Endometrial microvascular endothelial cells (primary cell): Measurements from ENCODE around the gene LPXN. TPM values are rescaled to one million over a fixed set of nuclear protein-coding genes. Genes with fewer than 3 reads are reported as not detected.

Experiments
- in situ Hi-C: cut with HindIII; loops from 2 replicates; pipeline ENCODE4 v1.10.0; 2017; ENCODE audit warnings: low sequenced_read_pairs, low pct_unique_long_range_greater_than_20kb; ENCODE audit errors: inconsistent ontology term
- total RNA-seq: library from RNA; depleted of rRNA; stranded (reverse); fragments of >200 nt; gene quantifications from one replicate; pipeline ENCODE4 v1.2.3, GENCODE V29; 2015; ENCODE audit errors: inconsistent ontology term

The LPXN gene
- total RNA-seq, 1 donor from 2014 or later: 38.0 TPM

DNA sequence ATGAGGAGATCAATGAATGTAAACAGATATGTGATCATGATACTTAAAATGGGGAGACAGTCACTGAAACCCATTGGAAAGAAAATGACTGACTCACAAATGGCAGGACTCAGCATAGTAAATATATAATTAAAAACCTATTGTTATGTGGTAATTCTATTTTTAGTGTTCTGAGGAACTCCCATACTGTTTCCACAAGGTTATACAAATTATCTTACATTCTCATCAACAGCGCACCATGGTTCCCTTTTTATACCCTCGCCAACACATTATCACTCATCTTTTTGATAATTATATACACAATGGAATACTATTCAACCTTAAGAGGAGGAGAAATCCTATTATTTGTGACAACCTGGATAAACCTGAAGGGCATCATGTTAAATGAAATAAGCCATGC is 84.8 kb downstream of the LPXN start:
- in situ Hi-C loops: no loop called here

DNA sequence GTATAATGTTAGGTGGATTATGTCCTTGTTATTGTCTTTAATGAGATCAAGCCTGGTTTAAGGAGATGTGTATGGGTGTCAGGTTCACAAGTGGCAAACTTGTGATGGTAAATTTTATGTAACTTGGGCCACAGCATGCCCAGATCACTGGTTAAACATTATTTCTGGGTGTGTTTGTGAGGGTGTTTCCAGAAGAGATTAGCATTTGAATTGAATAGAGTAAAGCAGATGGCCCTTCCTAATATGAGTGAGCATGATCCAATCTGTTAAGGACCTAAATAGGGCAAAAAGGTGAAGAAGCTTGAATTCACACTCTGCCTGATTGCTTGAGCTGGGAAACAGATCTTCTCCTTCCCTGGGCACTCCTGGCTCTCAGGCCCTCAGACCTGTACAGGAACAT is 88.5 kb downstream of the LPXN start:
- in situ Hi-C loops: no loop called here

DNA sequence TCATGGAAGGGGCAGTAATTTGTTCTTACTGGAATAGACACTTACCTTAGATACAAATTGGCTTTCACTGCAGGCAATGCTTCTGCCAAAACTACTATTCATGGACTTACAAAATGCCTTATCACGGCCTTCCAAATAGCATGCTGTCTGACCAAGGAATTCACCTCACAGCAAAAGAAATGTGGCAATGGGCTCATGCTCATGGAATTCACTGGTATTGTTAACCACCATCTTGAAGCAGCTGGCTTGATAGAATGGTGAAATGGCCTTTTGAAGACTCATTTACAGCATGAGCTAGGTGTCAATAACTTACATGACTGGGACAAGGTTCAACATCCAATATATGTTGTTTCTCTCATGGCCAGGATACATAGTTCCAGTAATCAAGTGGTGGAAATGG is 89.7 kb downstream of the LPXN start:
- in situ Hi-C loops: no loop called here

Other genes with a start within 250 kb of the LPXN start
- not detected for gene OR5B17, start 216.8 kb downstream of the LPXN start, total RNA-seq
- not detected for gene OR5B3, start 169.0 kb downstream of the LPXN start, total RNA-seq
- gene OR5B2, start 147.7 kb downstream of the LPXN start, total RNA-seq: not detected
- gene OR5B12, start 133.6 kb downstream of the LPXN start, total RNA-seq: not detected
- not detected for gene OR5B21, start 67.8 kb downstream of the LPXN start, total RNA-seq
- 47.2 TPM for gene ZFP91, start 3.2 kb upstream of the LPXN start, total RNA-seq
- 0.65 TPM for gene CNTF, start 46.8 kb upstream of the LPXN start, total RNA-seq
- gene GLYAT, start 156.1 kb upstream of the LPXN start, total RNA-seq: not detected